RWPE2 (cell line): ENCODE data around the gene SEC24A.
A peak's percentile ranks its signal among the peaks of the same experiment; 100 is the strongest.

Experiments used
- ATAC-seq: fragments of 200-7000 bp; cut with Tn5 transposase; 3 replicates; pipeline ENCODE4 v1.9.1; 2021; ENCODE audit warnings: low read depth
- DNase-seq: peaks from one replicate; pipeline ENCODE4 v3.0.0-alpha.2; 2020; ENCODE audit warnings: low spot score
- H3K27ac ChIP-seq: fragments of 450-650 bp; 2 replicates; pipeline ENCODE4 v1.5.1; 2017; ENCODE audit warnings: mild to moderate bottlenecking; ENCODE audit not compliant: poor library complexity, severe bottlenecking
- H3K27me3 ChIP-seq: fragments of 250-450 bp; sonication (Bioruptor Pico); 2 replicates; pipeline ENCODE4 v1.5.1; 2021; ENCODE audit warnings: mild to moderate bottlenecking, moderate library complexity; ENCODE audit not compliant: insufficient read depth, poor library complexity, severe bottlenecking
- H3K36me3 ChIP-seq: fragments of 250-450 bp; sonication (Bioruptor Pico); 2 replicates; pipeline ENCODE4 v1.5.1; 2020; ENCODE audit warnings: low read depth, mild to moderate bottlenecking, moderate library complexity
- H3K4me1 ChIP-seq: fragments of 250-450 bp; sonication (Bioruptor Pico); 2 replicates; pipeline ENCODE4 v1.5.1; 2021; ENCODE audit warnings: mild to moderate bottlenecking, moderate library complexity; ENCODE audit not compliant: insufficient read depth, poor library complexity, severe bottlenecking
- H3K4me3 ChIP-seq: fragments of 250-450 bp; sonication (Bioruptor Pico); 2 replicates; pipeline ENCODE4 v1.5.1; 2021; ENCODE audit warnings: mild to moderate bottlenecking, moderate library complexity; ENCODE audit not compliant: severe bottlenecking
- H3K9me3 ChIP-seq: fragments of 250-450 bp; sonication (Bioruptor Pico); 2 replicates; pipeline ENCODE4 v1.5.1; 2021; ENCODE audit warnings: mild to moderate bottlenecking, moderate library complexity; ENCODE audit not compliant: severe bottlenecking
- TF ChIP-seq, protein P1 (sequence below): fragments of 450-650 bp; IDR thresholded peaks from one replicate; pipeline ENCODE4 v1.5.1; 2017; ENCODE audit warnings: mild to moderate bottlenecking, moderate library complexity; ENCODE audit not compliant: poor library complexity, severe bottlenecking

SEC24A gene

DNA sequence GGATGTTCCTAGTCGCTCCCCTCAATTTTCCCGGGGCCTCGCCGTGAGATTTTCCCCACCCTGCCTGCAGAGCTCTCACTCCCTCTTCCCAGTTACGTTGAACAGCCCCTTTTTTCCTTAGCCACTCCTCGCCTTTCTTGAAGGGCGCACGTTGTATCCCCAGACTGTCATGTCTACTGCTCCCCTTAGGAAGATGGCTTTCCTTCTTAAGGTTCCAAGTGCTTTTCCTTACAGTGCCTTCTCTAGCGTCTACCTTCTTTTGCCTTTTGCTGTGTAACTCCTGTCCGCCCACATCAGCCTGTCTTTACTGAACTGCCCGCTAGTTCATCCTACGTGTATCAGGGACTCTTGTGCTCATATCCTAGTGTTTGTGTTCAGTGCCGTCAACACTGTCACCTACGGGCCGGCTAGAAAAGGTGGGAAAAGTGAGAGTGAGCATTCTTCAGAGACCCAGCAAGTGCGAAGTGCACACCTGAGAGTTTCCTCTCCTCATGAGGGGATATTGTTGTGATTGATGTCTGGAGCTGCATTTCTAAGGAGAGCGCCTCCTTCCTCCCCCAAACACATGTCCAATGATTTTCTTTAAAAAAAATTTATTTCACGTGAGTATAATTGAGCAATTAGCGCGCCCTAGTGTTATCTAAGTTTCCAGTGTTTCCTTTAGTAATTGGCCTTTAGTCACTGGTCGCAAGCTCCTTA is 90.5 kb downstream of the SEC24A start:
- peaks cover 26% of the 10 kb centered on the region for H3K36me3 ChIP-seq
- H3K4me1 ChIP-seq, result peaks cover 7% of the 10 kb centered on the region
- TF ChIP-seq, protein P1, sequence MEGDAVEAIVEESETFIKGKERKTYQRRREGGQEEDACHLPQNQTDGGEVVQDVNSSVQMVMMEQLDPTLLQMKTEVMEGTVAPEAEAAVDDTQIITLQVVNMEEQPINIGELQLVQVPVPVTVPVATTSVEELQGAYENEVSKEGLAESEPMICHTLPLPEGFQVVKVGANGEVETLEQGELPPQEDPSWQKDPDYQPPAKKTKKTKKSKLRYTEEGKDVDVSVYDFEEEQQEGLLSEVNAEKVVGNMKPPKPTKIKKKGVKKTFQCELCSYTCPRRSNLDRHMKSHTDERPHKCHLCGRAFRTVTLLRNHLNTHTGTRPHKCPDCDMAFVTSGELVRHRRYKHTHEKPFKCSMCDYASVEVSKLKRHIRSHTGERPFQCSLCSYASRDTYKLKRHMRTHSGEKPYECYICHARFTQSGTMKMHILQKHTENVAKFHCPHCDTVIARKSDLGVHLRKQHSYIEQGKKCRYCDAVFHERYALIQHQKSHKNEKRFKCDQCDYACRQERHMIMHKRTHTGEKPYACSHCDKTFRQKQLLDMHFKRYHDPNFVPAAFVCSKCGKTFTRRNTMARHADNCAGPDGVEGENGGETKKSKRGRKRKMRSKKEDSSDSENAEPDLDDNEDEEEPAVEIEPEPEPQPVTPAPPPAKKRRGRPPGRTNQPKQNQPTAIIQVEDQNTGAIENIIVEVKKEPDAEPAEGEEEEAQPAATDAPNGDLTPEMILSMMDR, result peak; percentile 59
- no peak for DNase-seq
- H3K27me3 ChIP-seq, result no peaks in the 10 kb centered on the region
- ATAC-seq, result peak; percentile 40
- no peaks in the 10 kb centered on the region for H3K9me3 ChIP-seq
- peak overlapping the region; percentile 61 for H3K27ac ChIP-seq
- H3K4me3 ChIP-seq, result peak overlapping the region; percentile 75

DNA sequence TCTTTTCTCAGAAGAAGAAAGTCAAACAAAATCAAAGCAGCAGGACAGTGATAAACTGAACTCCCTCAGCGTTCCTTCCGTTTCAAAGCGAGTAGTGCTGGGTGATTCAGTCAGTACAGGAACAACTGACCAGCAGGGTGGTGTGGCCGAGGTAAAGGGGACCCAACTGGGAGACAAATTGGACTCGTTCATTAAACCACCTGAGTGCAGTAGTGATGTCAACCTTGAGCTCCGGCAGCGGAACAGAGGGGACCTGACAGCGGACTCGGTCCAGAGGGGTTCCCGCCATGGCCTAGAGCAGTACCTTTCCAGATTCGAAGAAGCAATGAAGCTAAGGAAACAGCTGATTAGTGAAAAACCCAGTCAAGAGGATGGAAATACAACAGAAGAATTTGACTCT is 92.5 kb downstream of the SEC24A start:
- ATAC-seq, result no peak
- H3K27me3 ChIP-seq, result no peaks in the 10 kb centered on the region
- TF ChIP-seq, protein P1, result no peak

DNA sequence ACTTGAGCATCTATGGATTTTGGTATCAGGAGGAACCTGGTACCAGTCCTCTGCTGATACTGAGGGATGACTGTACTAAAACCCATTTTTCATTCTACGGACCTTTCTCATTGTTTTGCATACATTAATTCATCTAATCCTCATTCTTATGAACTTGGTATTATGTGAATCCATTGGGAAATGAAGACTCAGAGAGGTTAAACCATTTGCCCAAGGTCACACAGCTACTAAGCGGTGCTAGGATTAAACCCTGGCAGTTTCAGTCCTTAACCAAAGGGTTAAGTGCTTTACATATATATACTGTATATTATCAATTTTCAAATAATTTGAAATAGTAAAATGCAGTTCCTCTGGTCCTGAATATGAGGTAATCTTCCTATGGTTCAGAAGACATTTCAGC is 93.5 kb downstream of the SEC24A start:
- DNase-seq (no peak), ATAC-seq (no peak)
- Histone ChIP-seq H3K4me1 (peaks cover 7% of the 10 kb centered on the region), H3K27ac (no peak overlapping the region), H3K27me3 (no peaks in the 10 kb centered on the region), H3K9me3 (no peaks in the 10 kb centered on the region), H3K4me3 (no peak overlapping the region), H3K36me3 (peaks cover 28% of the 10 kb centered on the region)
- TF ChIP-seq, protein P1, result no peak

More for the DNA sequence above, 92.5 kb downstream of the SEC24A start:
- Histone ChIP-seq H3K36me3 (peaks cover 28% of the 10 kb centered on the region), H3K27ac (no peak overlapping the region), H3K4me3 (no peak overlapping the region), H3K9me3 (no peaks in the 10 kb centered on the region), H3K4me1 (peaks cover 7% of the 10 kb centered on the region)
- no peak for DNase-seq

DNA sequence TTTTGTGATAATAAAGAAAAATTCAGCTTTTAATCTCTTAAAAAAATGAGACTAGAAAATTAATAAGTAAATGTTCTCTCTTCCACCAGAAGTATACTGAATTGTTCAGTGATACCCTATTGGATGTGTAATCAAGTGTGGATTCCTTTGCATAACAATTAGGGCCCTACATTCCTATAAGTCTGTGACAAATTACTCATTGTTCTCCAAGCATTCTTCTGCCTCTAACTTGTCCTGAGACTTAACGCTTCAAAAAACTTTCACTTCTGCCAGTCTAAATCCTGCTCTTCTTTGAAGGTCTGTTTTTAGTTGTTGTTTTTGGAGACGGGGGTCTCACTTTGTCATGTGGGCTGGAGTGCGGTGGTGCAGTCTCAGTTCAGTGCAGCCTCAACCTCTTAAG is 100.8 kb downstream of the SEC24A start:
- Histone ChIP-seq H3K27me3 (no peaks in the 10 kb centered on the region), H3K4me3 (no peak overlapping the region), H3K4me1 (no peaks in the 10 kb centered on the region), H3K36me3 (peaks cover 23% of the 10 kb centered on the region), H3K27ac (no peak overlapping the region), H3K9me3 (no peaks in the 10 kb centered on the region)
- TF ChIP-seq, protein P1, result no peak
- ATAC-seq (no peak), DNase-seq (no peak)

DNA sequence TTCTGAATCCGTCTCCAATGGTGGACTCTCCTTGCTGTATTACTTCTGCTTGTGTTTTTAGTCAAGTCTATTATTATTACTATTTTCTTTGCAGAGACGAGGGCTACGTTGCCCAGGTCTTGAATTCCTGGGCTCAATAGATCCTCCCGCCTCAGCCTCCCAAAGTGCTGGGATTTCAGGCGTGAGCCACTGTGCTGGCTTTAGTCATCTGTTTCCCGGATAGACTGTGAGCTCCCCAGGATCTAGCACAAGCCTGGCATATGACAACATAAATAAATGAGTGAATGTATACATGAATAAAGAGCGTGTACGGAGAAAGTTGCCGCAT is 109.6 kb downstream of the SEC24A start:
- ATAC-seq, result peak; percentile 45
- peak overlapping the region; percentile 40 for H3K27ac ChIP-seq

More for the DNA sequence above, 109.6 kb downstream of the SEC24A start:
- H3K27me3 ChIP-seq, result no peaks in the 10 kb centered on the region
- TF ChIP-seq, protein P1, result no peak
- H3K36me3 ChIP-seq, result peaks cover 16% of the 10 kb centered on the region
- no peak for DNase-seq
- no peaks in the 10 kb centered on the region for H3K9me3 ChIP-seq
- H3K4me3 ChIP-seq, result peak overlapping the region; percentile 70
- peaks cover 13% of the 10 kb centered on the region for H3K4me1 ChIP-seq
